IMR-90 (cell line): ENCODE data around the gene DUSP14. TPM values are rescaled to one million over a fixed set of nuclear protein-coding genes. Genes with fewer than 3 reads are reported as not detected.

Source experiments
- ATAC-seq: fragments of 200-7000 bp; cut with Tn5 transposase; 2 replicates; pipeline ENCODE4 v1.9.1; 2020; ENCODE audit warnings: low read depth, mild to moderate bottlenecking, moderate library complexity
- BruUV-seq: library from RNA; stranded (reverse); fragments of 400-500 nt; replicated peaks from 2 replicates; lab custom pipeline; 2021; lab: Mats Ljungman, UMichigan
- CTCF ChIA-PET: fragments of 300-600 bp; formaldehyde crosslinking; extraction: SDS; loops from one replicate; lab custom pipeline; 2021; ENCODE audit warnings: antibody characterized with exemption; lab: Yijun Ruan, JAX
- POLR2A ChIA-PET: fragments of 300-600 bp; sonication (Branson Sonifier 250); formaldehyde crosslinking; loops from one replicate; lab custom pipeline; 2022; ENCODE audit warnings: antibody characterized with exemption; ENCODE audit not compliant: unreplicated experiment; lab: Charles Lee
- DNase-seq: peaks from one replicate; pipeline ENCODE4 v3.0.0; 2013
- H2AFZ ChIP-seq: replicated peaks from 2 replicates; pipeline ENCODE3; 2013; ENCODE audit warnings: low read length, mild to moderate bottlenecking; ENCODE audit not compliant: poor library complexity
- H2AK5ac ChIP-seq: 2 replicates; pipeline ENCODE4 v1.6.1; 2013; ENCODE audit warnings: low read depth, low read length, inconsistent platforms
- H2AK9ac ChIP-seq: replicated peaks from 2 replicates; pipeline ENCODE3; 2013; ENCODE audit warnings: mild to moderate bottlenecking, low read depth, low read length, moderate library complexity; ENCODE audit not compliant: poor library complexity
- H2BK120ac ChIP-seq: 2 replicates; pipeline ENCODE4 v1.6.1; 2013; ENCODE audit warnings: low read depth, low read length, inconsistent platforms
- H2BK15ac ChIP-seq: 3 replicates; pipeline ENCODE4 v1.6.1; 2013; ENCODE audit warnings: low read depth, low read length, inconsistent platforms
- H2BK20ac ChIP-seq: 2 replicates; pipeline ENCODE4 v1.6.1; 2013; ENCODE audit warnings: low read depth, mild to moderate bottlenecking, inconsistent platforms, low read length, moderate library complexity
- H2BK5ac ChIP-seq: 2 replicates; pipeline ENCODE4 v1.6.1; 2013; ENCODE audit warnings: mild to moderate bottlenecking, low read depth, low read length, inconsistent platforms; ENCODE audit not compliant: poor library complexity, severe bottlenecking
- H3K14ac ChIP-seq: replicated peaks from 2 replicates; pipeline ENCODE4 v1.6.1; 2013; ENCODE audit warnings: low read depth, low read length, inconsistent platforms
- H3K18ac ChIP-seq: 2 replicates; pipeline ENCODE4 v1.6.1; 2013; ENCODE audit warnings: low read depth, low read length, control low read depth
- H3K23ac ChIP-seq: 2 replicates; pipeline ENCODE4 v1.6.1; 2013; ENCODE audit warnings: low read depth, low read length, inconsistent platforms
- H3K27ac ChIP-seq: 2 replicates; pipeline ENCODE4 v1.5.1; 2013; ENCODE audit warnings: mild to moderate bottlenecking, control low read depth, low read length; ENCODE audit not compliant: insufficient read depth
- H3K27me3 ChIP-seq: 2 replicates; pipeline ENCODE4 v1.6.1; 2013; ENCODE audit warnings: low read length; ENCODE audit not compliant: control insufficient read depth, insufficient read depth
- H3K36me3 ChIP-seq: 2 replicates; pipeline ENCODE4 v1.6.1; 2013; ENCODE audit warnings: low read length, mixed read lengths; ENCODE audit not compliant: control insufficient read depth, insufficient read depth
- H3K4ac ChIP-seq: 2 replicates; pipeline ENCODE4 v1.6.1; 2013; ENCODE audit warnings: low read depth, low read length, inconsistent platforms
- H3K4me1 ChIP-seq: 2 replicates; pipeline ENCODE4 v1.6.1; 2013; ENCODE audit warnings: low read length, mixed read lengths; ENCODE audit not compliant: control insufficient read depth, insufficient read depth
- H3K4me2 ChIP-seq: 2 replicates; pipeline ENCODE4 v1.6.1; 2013; ENCODE audit warnings: low read depth, mild to moderate bottlenecking, control low read depth, low read length, moderate library complexity
- H3K4me3 ChIP-seq: 2 replicates; pipeline ENCODE4 v1.5.1; 2013; ENCODE audit warnings: low read depth, mild to moderate bottlenecking, control low read depth, low read length, moderate library complexity; ENCODE audit not compliant: insufficient read depth
- H3K56ac ChIP-seq: 2 replicates; pipeline ENCODE4 v1.6.1; 2013; ENCODE audit warnings: low read length, inconsistent platforms; ENCODE audit not compliant: insufficient read depth; ENCODE audit errors: extremely low read depth
- H3K79me1 ChIP-seq, 2 experiments: 2 replicates each; pipeline ENCODE4 v1.6.1; 2013; ENCODE audit warnings: low read length in 2 of 2, inconsistent platforms in 1 of 2, low read depth in 1 of 2
- H3K9ac ChIP-seq: 2 replicates; pipeline ENCODE4 v1.6.1; 2013; ENCODE audit warnings: low read depth, low read length, control low read depth
- H3K9me1 ChIP-seq: 2 replicates; pipeline ENCODE4 v1.6.1; 2013; ENCODE audit warnings: low read length, inconsistent platforms; ENCODE audit not compliant: insufficient read depth
- H3K9me3 ChIP-seq: 2 replicates; pipeline ENCODE4 v1.6.1; 2013; ENCODE audit warnings: low read length; ENCODE audit not compliant: control insufficient read depth, insufficient read depth
- H4K20me1 ChIP-seq: 2 replicates; pipeline ENCODE4 v1.6.1; 2013; ENCODE audit warnings: low read length, inconsistent platforms; ENCODE audit not compliant: insufficient read depth
- H4K5ac ChIP-seq: 2 replicates; pipeline ENCODE4 v1.6.1; 2013; ENCODE audit warnings: mild to moderate bottlenecking, low read depth, low read length, control low read depth
- H4K8ac ChIP-seq, 2 experiments: 2 replicates each; pipeline ENCODE4 v1.6.1; 2013; ENCODE audit warnings: low read depth in 2 of 2, low read length in 2 of 2, control low read depth in 1 of 2, inconsistent platforms in 1 of 2
- H4K91ac ChIP-seq: 2 replicates; pipeline ENCODE4 v1.6.1; 2013; ENCODE audit warnings: low read depth, low read length, inconsistent platforms; ENCODE audit not compliant: insufficient read depth
- BHLHE40 ChIP-seq: fragments of 150-350 bp; IDR thresholded peaks from 2 replicates; pipeline ENCODE4 v1.6.1; 2016; ENCODE audit warnings: mild to moderate bottlenecking, low read depth, low read length
- MXI1 ChIP-seq: IDR thresholded peaks from 2 replicates; pipeline ENCODE4 v1.6.1; 2012; ENCODE audit warnings: low read depth, mild to moderate bottlenecking, low read length, moderate library complexity, borderline replicate concordance
- RCOR1 ChIP-seq: IDR thresholded peaks from 2 replicates; pipeline ENCODE4 v1.6.1; 2012; ENCODE audit warnings: mild to moderate bottlenecking, low read length, improper control_type of control experiment; ENCODE audit not compliant: insufficient replicate concordance
- RFX5 ChIP-seq: IDR thresholded peaks from 2 replicates; pipeline ENCODE4 v1.8.0; 2012; ENCODE audit warnings: low read depth, mild to moderate bottlenecking, low read length, moderate library complexity
- WGBS, 2 experiments: methylation state at CpG; one replicate each; pipeline versions ENCODE4 v1.1.5 to v1.1.7; 2013; ENCODE audit warnings: missing lambda C conversion rate in 2 of 2; ENCODE audit not compliant: insufficient read length in 1 of 2; ENCODE audit errors: extremely low coverage in 2 of 2; 5-methylcytosine and 5-hydroxymethylcytosine counted together
- dilution Hi-C: fragments of 300-500 bp; cut with HindIII; formaldehyde crosslinking; loops from one replicate; pipeline ENCODE4 v1.14.3; 2018; ENCODE audit warnings: low sequenced_read_pairs; ENCODE audit not compliant: unreplicated experiment
- in situ Hi-C: fragments of 300-500 bp; cut with MboI; formaldehyde crosslinking; loops from 3 replicates; pipeline ENCODE4 v1.14.3; 2019; ENCODE audit warnings: low sequenced_read_pairs, inconsistent platforms, mixed read lengths
- intact Hi-C: fragments of 100-400 bp; cut with micrococcal nuclease; formaldehyde crosslinking; loops from 2 replicates; pipeline ENCODE4 v1.10.0; 2022
- polyA plus RNA-seq, 3 experiments: library from polyadenylated mRNA; depleted of rRNA; stranded (reverse); fragments of >200 nt; gene quantifications; 2 replicates each; pipeline ENCODE4 v1.2.3, GENCODE V29; 2012; ENCODE audit warnings: low replicate concordance in 1 of 3
- total RNA-seq: library from RNA; depleted of rRNA; stranded (reverse); fragments of >200 nt; gene quantifications from 2 replicates; pipeline ENCODE4 v1.2.3, GENCODE V29; 2012
- TF ChIP-seq, protein P1 (sequence below): fragments of 150-350 bp; IDR thresholded peaks from 2 replicates; pipeline ENCODE4 v1.6.1; 2016; ENCODE audit warnings: low read depth, mild to moderate bottlenecking, low read length, moderate library complexity, borderline replicate concordance
- TF ChIP-seq, protein P2 (sequence below): conservative IDR thresholded peaks from 2 replicates; pipeline ENCODE4 v1.5.1; 2012; ENCODE audit warnings: mild to moderate bottlenecking, low read depth, low read length, improper control_type of control experiment

Gene DUSP14
- total and polyA plus RNA-seq, 2 of the 4 experiments (the other 2 are of a cell fraction): 97.5 to 127 TPM

DNA sequence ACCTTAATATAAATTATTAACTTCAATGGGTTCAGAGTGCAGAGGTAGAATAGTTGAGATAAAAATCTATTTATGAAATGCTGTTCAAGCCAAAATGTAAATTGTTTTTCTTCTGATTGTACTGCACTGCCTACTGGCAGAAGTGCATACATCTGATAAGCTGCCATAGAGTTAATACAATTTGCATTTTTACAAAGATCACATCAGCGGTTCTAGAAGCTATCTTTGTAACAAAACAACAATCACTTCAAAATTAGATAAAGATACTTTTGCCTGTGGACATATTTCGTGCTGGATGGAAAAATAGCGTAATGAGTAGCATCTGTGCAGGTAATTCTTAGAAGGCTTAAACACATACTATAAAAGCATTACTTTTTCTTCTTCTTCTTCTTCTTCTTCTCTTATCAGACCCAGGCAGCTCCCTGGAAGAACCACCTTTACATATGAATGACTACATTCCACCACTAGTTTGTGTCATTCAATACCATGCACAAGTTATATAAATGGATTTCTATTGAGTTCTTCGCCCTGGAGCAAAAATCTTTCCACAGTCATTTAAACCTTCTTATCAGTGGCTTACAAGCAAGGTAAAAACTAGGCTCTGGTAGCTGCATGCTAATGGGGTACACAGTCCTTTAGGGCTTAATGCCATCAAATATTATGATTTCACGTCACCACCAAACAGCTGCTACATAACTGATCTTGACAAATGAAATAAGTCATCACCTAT lies 72.5 kb downstream of the DUSP14 start:
- Histone ChIP-seq H3K4me3 (no peak overlapping the region), H4K91ac (no peak overlapping the region), H3K79me1 (peaks cover 0 to 18% of the 10 kb centered on the region in 2 experiments; a peak in 2 of 4 replicates), H3K9ac (no peak overlapping the region), H2AK9ac (no peak overlapping the region), H3K27me3 (no peaks in the 10 kb centered on the region), H2AK5ac (no peak overlapping the region), H3K4me2 (no peak overlapping the region), H3K4me1 (peaks cover 2% of the 10 kb centered on the region; the same call in 1 of the 2 replicates), H4K20me1 (peaks cover 3% of the 10 kb centered on the region; the same call in 1 of the 2 replicates), H3K27ac (no peak overlapping the region), H3K14ac (no peak overlapping the region), H3K4ac (no peak overlapping the region), H3K56ac (no peak overlapping the region), H3K9me1 (no peaks in the 10 kb centered on the region), H4K5ac (no peak overlapping the region), H2BK20ac (no peak overlapping the region), H3K36me3 (peaks cover 23% of the 10 kb centered on the region), H4K8ac (no peak overlapping the region), H2AFZ (no peak overlapping the region), H3K9me3 (no peaks in the 10 kb centered on the region), H2BK15ac (no peak overlapping the region), H3K18ac (no peak overlapping the region), H3K23ac (no peak overlapping the region), H2BK5ac (no peak overlapping the region), H2BK120ac (no peak overlapping the region)
- BruUV-seq: no TSS peak
- intact Hi-C loops: no loop called here
- WGBS, 2 experiments: no CpG with 5 or more reads among the region's 5 CpGs
- CTCF ChIA-PET: no interaction called here
- TF ChIP-seq, protein P1, sequence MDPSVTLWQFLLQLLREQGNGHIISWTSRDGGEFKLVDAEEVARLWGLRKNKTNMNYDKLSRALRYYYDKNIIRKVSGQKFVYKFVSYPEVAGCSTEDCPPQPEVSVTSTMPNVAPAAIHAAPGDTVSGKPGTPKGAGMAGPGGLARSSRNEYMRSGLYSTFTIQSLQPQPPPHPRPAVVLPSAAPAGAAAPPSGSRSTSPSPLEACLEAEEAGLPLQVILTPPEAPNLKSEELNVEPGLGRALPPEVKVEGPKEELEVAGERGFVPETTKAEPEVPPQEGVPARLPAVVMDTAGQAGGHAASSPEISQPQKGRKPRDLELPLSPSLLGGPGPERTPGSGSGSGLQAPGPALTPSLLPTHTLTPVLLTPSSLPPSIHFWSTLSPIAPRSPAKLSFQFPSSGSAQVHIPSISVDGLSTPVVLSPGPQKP: no peak
- no peak for TF ChIP-seq BHLHE40
- no peak for TF ChIP-seq RFX5
- TF ChIP-seq RCOR1: no peak
- TF ChIP-seq MXI1: no peak
- TF ChIP-seq, protein P2, sequence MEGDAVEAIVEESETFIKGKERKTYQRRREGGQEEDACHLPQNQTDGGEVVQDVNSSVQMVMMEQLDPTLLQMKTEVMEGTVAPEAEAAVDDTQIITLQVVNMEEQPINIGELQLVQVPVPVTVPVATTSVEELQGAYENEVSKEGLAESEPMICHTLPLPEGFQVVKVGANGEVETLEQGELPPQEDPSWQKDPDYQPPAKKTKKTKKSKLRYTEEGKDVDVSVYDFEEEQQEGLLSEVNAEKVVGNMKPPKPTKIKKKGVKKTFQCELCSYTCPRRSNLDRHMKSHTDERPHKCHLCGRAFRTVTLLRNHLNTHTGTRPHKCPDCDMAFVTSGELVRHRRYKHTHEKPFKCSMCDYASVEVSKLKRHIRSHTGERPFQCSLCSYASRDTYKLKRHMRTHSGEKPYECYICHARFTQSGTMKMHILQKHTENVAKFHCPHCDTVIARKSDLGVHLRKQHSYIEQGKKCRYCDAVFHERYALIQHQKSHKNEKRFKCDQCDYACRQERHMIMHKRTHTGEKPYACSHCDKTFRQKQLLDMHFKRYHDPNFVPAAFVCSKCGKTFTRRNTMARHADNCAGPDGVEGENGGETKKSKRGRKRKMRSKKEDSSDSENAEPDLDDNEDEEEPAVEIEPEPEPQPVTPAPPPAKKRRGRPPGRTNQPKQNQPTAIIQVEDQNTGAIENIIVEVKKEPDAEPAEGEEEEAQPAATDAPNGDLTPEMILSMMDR: no peak
- POLR2A ChIA-PET: no interaction called here
- no peak for DNase-seq
- dilution Hi-C loops: no loop called here
- ATAC-seq: no peak
- in situ Hi-C loops: no loop called here
